K562 (cell line): Measurements from ENCODE around the gene TNP1. TPM values are rescaled to one million over a fixed set of nuclear protein-coding genes. Genes with fewer than 3 reads are reported as not detected.
A peak's percentile ranks its signal among the peaks of the same experiment; 100 is the strongest.

Experiments used
- BCOR ChIP-seq: fragments of 450-650 bp; IDR thresholded peaks from 2 replicates; pipeline ENCODE4 v1.6.1; 2016
- CUX1 ChIP-seq: fragments of 200-800 bp; sonication (Bioruptor generic); IDR thresholded peaks from 2 replicates; pipeline ENCODE4 v1.6.1; 2016; ENCODE audit warnings: missing genetic modification characterization, missing compliant biosample characterization
- ETS2 ChIP-seq: IDR thresholded peaks from 2 replicates; pipeline ENCODE4 v1.6.1; 2016; ENCODE audit warnings: borderline replicate concordance, missing genetic modification characterization, mild to moderate bottlenecking, moderate library complexity, missing compliant biosample characterization; ENCODE audit not compliant: poor library complexity, severe bottlenecking
- IRF2 ChIP-seq: sonication (generic); formaldehyde crosslinking; IDR thresholded peaks from 2 replicates; pipeline ENCODE4 v1.8.1; 2022; ENCODE audit warnings: mild to moderate bottlenecking, missing genetic modification reagents
- KLF6 ChIP-seq: fragments of 250-450 bp; sonication (Bioruptor Pico); IDR thresholded peaks from 2 replicates; pipeline ENCODE4 v1.4.0; 2020; ENCODE audit warnings: mild to moderate bottlenecking, moderate library complexity, borderline replicate concordance
- MGA ChIP-seq: fragments of 450-650 bp; IDR thresholded peaks from 2 replicates; pipeline ENCODE4 v1.6.1; 2016; ENCODE audit warnings: mild to moderate bottlenecking, moderate library complexity
- RBM17 ChIP-seq: fragments of 200-400 bp; formaldehyde crosslinking; IDR thresholded peaks from 2 replicates; pipeline ENCODE4 v1.6.1; 2017; ENCODE audit warnings: low read depth, mild to moderate bottlenecking, low read length, borderline replicate concordance
- ZNF24 ChIP-seq: fragments of 450-650 bp; IDR thresholded peaks from 2 replicates; pipeline ENCODE4 v1.6.1; 2016
- ZNF263 ChIP-seq: sonication (generic); formaldehyde crosslinking; IDR thresholded peaks from 2 replicates; pipeline ENCODE4 v1.8.0; 2022; ENCODE audit warnings: mild to moderate bottlenecking, missing genetic modification reagents, borderline replicate concordance
- ZNF445 ChIP-seq: fragments of 250-450 bp; sonication (Bioruptor Pico); IDR thresholded peaks from 2 replicates; pipeline ENCODE4 v1.4.0; 2020; ENCODE audit warnings: low read depth, mild to moderate bottlenecking, moderate library complexity
- polyA plus RNA-seq, 8 experiments: library from polyadenylated mRNA; depleted of rRNA in 4 of 8; stranded (reverse) in 5 of 8; unstranded in 3 of 8; fragments of >200 nt; fragmentation: Nextera tagmentation in 2 of 8; fragmentation: Illumina TruSeq in 1 of 8; extraction: Ambion mirVana in 2 of 8; extraction: Trizol in 1 of 8; gene quantifications; 2 replicates each; pipeline versions ENCODE4 v1.2.1 to v1.2.3, GENCODE V29; 2011 to 2014; ENCODE audit warnings: inconsistent platforms in 1 of 8, missing spikeins in 1 of 8
- total RNA-seq, 7 experiments: library from RNA; depleted of rRNA in 6 of 7; stranded (reverse); fragments of >200 nt in 6 of 7; fragmentation: Illumina TruSeq in 2 of 7; extraction: Trizol in 2 of 7; gene quantifications; 2 replicates each; pipeline versions ENCODE4 v1.2.1 to v1.2.3, GENCODE V29; 2011 to 2021; ENCODE audit warnings: low replicate concordance in 1 of 7

TNP1 gene
- total and polyA plus RNA-seq, 9 of the 15 experiments (the other 6 are each of a cell fraction or from before 2014, with no cell fraction given) = not detected

DNA sequence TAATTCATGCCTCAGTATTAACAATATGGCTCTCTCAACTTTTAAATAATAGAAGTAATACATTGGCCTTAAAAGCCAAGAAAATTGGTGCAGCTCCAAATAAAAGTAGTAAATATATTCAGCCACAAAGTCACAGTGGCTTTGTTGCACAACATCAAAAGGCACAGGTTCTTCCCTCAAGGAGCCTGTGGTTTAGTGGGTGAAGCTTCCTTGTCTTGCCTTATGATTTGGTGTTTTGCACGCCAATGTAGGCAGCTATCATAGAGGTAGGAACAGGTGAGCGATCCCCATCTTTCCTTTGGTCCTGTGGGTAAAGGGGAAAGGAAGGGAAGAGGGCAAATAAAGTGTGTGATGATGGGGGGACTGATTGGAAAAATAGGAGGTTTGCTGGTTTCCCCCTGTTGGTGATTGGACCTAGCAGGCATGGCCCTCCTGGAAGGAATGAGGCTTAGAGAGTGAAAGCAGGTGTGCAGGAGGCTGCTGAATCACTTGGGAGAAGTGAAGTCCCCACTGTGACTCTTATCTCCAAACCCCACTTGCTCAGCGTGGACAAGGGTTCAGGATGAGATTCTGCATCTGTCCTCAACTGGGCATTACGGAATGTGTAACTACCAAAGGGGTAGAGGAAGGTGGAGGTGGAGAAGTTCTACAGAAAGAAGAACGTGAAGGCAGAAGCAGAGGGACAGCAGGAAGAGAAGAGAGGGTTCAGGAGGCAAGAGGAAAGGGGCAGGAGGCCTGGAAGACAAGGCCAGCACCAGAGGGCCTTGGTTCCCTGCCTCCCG, 20.1 kb upstream of the TNP1 start (continued):
- TF ChIP-seq MGA = no peak; the same call in 1 of the 2 replicates
- TF ChIP-seq ZNF24 = 0 out of 2 replicates have a peak, but pooled peaks have one; percentile 18
- TF ChIP-seq BCOR = no peak
- no peak for TF ChIP-seq KLF6 (CRISPR knock-in tag)
- TF ChIP-seq ZNF445 (CRISPR knock-in tag) = no peak
- TF ChIP-seq ETS2 (tag) = no peak
- TF ChIP-seq RBM17 = no peak
- TF ChIP-seq ZNF263 (CRISPR knock-in tag) = no peak
- TF ChIP-seq IRF2 (CRISPR knock-in tag) = no peak
- TF ChIP-seq CUX1 (CRISPR knock-in tag) = no peak
